ENCODE data around the gene PREX1. TPM values are rescaled to one million over a fixed set of nuclear protein-coding genes. Genes with fewer than 3 reads are reported as not detected.
A peak's percentile ranks its signal among the peaks of the same experiment; 100 is the strongest.

The PREX1 gene
- polyA plus RNA-seq, 1 experiment = 1.3 TPM

- ChIA-PET CTCF (interaction anchor here (0.7 kb wide), 1 partner anchor 57 kb away, joined by 3 read pairs; no protein-coding TSS in a partner anchor), POLR2A (no interaction called here)
- no peak for DNase-seq (ENCODE audit: low read depth)
- no peak overlapping the region for H3K4me3 ChIP-seq (ENCODE audit: low read depth, low read length)
- TF ChIP-seq CTCF (IDR thresholded peaks at IDR 0.05; ENCODE audit: insufficient read depth, low read depth, low read length) = no peak
- no peaks in the 10 kb centered on the region for H3K36me3 ChIP-seq (ENCODE audit: control insufficient read depth, insufficient read depth, low read length)
- H3K27me3 ChIP-seq (ENCODE audit: control insufficient read depth, insufficient read depth, low read length) = no peaks in the 10 kb centered on the region; the same call in 1 of the 2 replicates
Observed at GRCh38 chr20:48824830-48825565, 2.8 kb downstream of the PREX1 start.

GRCh38 chr20:48823960-48824498, 3.8 kb downstream of the PREX1 start:
- H3K36me3 ChIP-seq (ENCODE audit: control insufficient read depth, insufficient read depth, low read length) = no peaks in the 10 kb centered on the region
- POLR2A ChIA-PET = no interaction called here
- CTCF ChIA-PET = no interaction called here
- DNase-seq (ENCODE audit: low read depth) = peak; percentile 46
- TF ChIP-seq CTCF (IDR thresholded peaks at IDR 0.05; ENCODE audit: insufficient read depth, low read depth, low read length) = no peak
- H3K4me3 ChIP-seq (ENCODE audit: low read depth, low read length) = no peak overlapping the region
- H3K27me3 ChIP-seq (ENCODE audit: control insufficient read depth, insufficient read depth, low read length) = no peaks in the 10 kb centered on the region; the same call in 1 of the 2 replicates

GRCh38 chr20:48823476-48823875, 4.3 kb downstream of the PREX1 start:
- ChIA-PET POLR2A (no interaction called here), CTCF (no interaction called here)
- Histone ChIP-seq H3K36me3 (ENCODE audit: control insufficient read depth, insufficient read depth, low read length) (no peaks in the 10 kb centered on the region), H3K4me3 (ENCODE audit: low read depth, low read length) (no peak overlapping the region), H3K27me3 (ENCODE audit: control insufficient read depth, insufficient read depth, low read length) (no peaks in the 10 kb centered on the region; the same call in 1 of the 2 replicates)
- no peak for DNase-seq (ENCODE audit: low read depth)
- no peak for TF ChIP-seq CTCF (IDR thresholded peaks at IDR 0.05; ENCODE audit: insufficient read depth, low read depth, low read length)

- Histone ChIP-seq H3K27me3 (ENCODE audit: control insufficient read depth, insufficient read depth, low read length) (no peaks in the 10 kb centered on the region; the same call in 1 of the 2 replicates), H3K4me3 (ENCODE audit: low read depth, low read length) (no peak overlapping the region), H3K36me3 (ENCODE audit: control insufficient read depth, insufficient read depth, low read length) (no peaks in the 10 kb centered on the region)
- ChIA-PET POLR2A (no interaction called here), CTCF (no interaction called here)
- no peak for DNase-seq (ENCODE audit: low read depth)
- TF ChIP-seq CTCF (IDR thresholded peaks at IDR 0.05; ENCODE audit: insufficient read depth, low read depth, low read length) = no peak
Observed at GRCh38 chr20:48822879-48823385, 4.9 kb downstream of the PREX1 start.

GRCh38 chr20:48822178-48822577, 5.6 kb downstream of the PREX1 start:
- ChIA-PET CTCF (no interaction called here), POLR2A (no interaction called here)
- no peaks in the 10 kb centered on the region for H3K36me3 ChIP-seq (ENCODE audit: control insufficient read depth, insufficient read depth, low read length)
- TF ChIP-seq CTCF (IDR thresholded peaks at IDR 0.05; ENCODE audit: insufficient read depth, low read depth, low read length) = no peak
- no peaks in the 10 kb centered on the region; the same call in 1 of the 2 replicates for H3K27me3 ChIP-seq (ENCODE audit: control insufficient read depth, insufficient read depth, low read length)
- DNase-seq (ENCODE audit: low read depth) = no peak
- H3K4me3 ChIP-seq (ENCODE audit: low read depth, low read length) = no peak overlapping the region

Data from BJ (cell line).